Suprapubic skin (tissue), 3 donors: ENCODE results near the gene COG5.

Experiments used
- CTCF ChIP-seq, 2 donors: fragments of 200-600 bp in 1 of 2; fragments of 450-650 bp in 1 of 2; sonication (generic) in 1 of 2; IDR thresholded peaks; one replicate each; pipeline ENCODE4 v1.5.1; 2016 to 2019; ENCODE audit warnings: antibody characterized with exemption in 2 of 2, mild to moderate bottlenecking in 1 of 2, moderate library complexity in 1 of 2
- POLR2A ChIP-seq, 2 donors: fragments of 450-650 bp; IDR thresholded peaks; one replicate each; pipeline ENCODE4 v1.6.1; 2017; ENCODE audit warnings: antibody characterized with exemption in 2 of 2, mild to moderate bottlenecking in 2 of 2, moderate library complexity in 2 of 2

GRCh38 chr7:107180378-107180777 is 383.3 kb downstream of the COG5 start:
- no peak for TF ChIP-seq CTCF (IDR thresholded peaks at IDR 0.05)
- TF ChIP-seq POLR2A (IDR thresholded peaks at IDR 0.05): no peak
